ENCODE results near the gene AASS.

- TF ChIP-seq CTCF (IDR thresholded peaks at IDR 0.05) (no peak), POLR2A (IDR thresholded peaks at IDR 0.05) (no peak)
Measured at GRCh38 chr7:122095642-122096041, 48.4 kb downstream of the AASS start.
